Activated T-cell treated with anti-CD3 and anti-CD28 coated beads, Interleukin-2, amount 50 U/mL, for 4 hours (primary cell): Measurements from ENCODE around the gene PITHD1. TPM values are rescaled to one million over a fixed set of nuclear protein-coding genes. Genes with fewer than 3 reads are reported as not detected.
A peak's percentile ranks its signal among the peaks of the same experiment; 100 is the strongest.
"Not testable (repeated sequence)": the region's sequence is repeated elsewhere in the genome, so short reads cannot be mapped to it uniquely, and the experiment has no call there.

Experiments
- ATAC-seq, 2 donors: fragments of 200-7000 bp; cut with Tn5 transposase; one replicate each; pipeline ENCODE4 v1.10.0; 2021
- DNase-seq: peaks from one replicate; pipeline ENCODE4 v3.0.0-alpha.2; 2020
- H3K27me3 Mint-ChIP-seq: one replicate; pipeline ENCODE4 v1.8.0; 2021; ENCODE audit warnings: low read depth, mixed read lengths
- H3K36me3 Mint-ChIP-seq: one replicate; pipeline ENCODE4 v1.8.0; 2022; ENCODE audit warnings: mixed read lengths; ENCODE audit not compliant: insufficient read depth
- H3K4me1 Mint-ChIP-seq: one replicate; pipeline ENCODE4 v1.8.0; 2021; ENCODE audit warnings: low read depth, mixed read lengths
- H3K4me3 Mint-ChIP-seq: one replicate; pipeline ENCODE4 v1.8.0; 2021; ENCODE audit warnings: mild to moderate bottlenecking, moderate library complexity, mixed read lengths
- H3K9me3 Mint-ChIP-seq: one replicate; pipeline ENCODE4 v1.8.0; 2021; ENCODE audit warnings: mixed read lengths
- total RNA-seq, 3 donors: library from RNA; stranded (reverse); gene quantifications; one replicate each; pipeline ENCODE4 v1.2.1, GENCODE V29; 2021

PITHD1 gene
- total RNA-seq, 3 donors from 2014 or later: 125 to 128 (median 126) TPM

DNA sequence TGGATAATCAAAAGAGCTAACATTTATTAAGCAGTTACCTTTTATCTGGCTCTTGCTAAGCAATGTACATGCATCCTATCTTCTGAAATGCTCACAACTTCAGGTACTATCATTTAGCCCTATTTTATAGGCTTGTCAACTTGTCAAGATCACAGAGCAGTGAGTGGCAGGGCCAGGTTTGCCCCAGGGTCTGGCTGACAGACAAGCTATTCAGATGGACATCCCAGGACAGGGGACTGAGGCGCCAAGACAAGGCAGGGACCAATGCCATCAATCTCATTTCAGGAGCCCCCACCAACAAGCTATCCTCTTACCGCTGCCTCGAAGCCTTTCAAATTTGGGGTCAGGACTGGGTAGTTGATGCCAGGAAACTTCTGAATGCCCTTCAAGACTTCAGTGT lies 38.1 kb downstream of the PITHD1 start:
- no peak for DNase-seq
- Mint-ChIP-seq H3K4me1 (no peaks in the 10 kb centered on the region), H3K9me3 (no peaks in the 10 kb centered on the region), H3K36me3 (peaks cover 19% of the 10 kb centered on the region), H3K27me3 (no peaks in the 10 kb centered on the region), H3K4me3 (no peak overlapping the region)
- ATAC-seq: no peak

GRCh38 chr1:23816906-23817305 lies 38.7 kb downstream of the PITHD1 start:
- Mint-ChIP-seq H3K27me3 (no peaks in the 10 kb centered on the region), H3K4me1 (no peaks in the 10 kb centered on the region), H3K36me3 (peaks cover 16% of the 10 kb centered on the region), H3K4me3 (no peak overlapping the region), H3K9me3 (no peaks in the 10 kb centered on the region)
- ATAC-seq (no peak), DNase-seq (no peak)

DNA sequence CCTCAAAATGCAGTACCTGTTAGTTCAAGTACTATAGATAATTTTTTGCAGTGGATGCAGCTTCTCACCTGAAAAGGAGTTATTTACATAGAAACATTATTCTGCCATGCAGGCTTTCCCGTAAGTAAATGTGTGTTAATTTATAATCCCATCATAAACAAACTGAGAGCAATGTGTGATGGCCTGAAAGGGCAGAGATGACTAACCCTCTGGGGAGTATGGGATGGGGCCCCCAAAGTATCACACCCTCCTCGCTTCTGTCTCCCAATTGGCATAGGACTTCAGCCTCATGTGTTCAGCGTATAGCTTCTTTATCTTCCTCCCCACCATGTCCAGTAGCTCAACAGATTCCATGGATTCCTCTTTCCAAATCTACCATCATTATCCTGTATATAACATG lies 39.4 kb downstream of the PITHD1 start:
- Mint-ChIP-seq H3K4me3 (no peak overlapping the region), H3K27me3 (no peaks in the 10 kb centered on the region), H3K9me3 (no peaks in the 10 kb centered on the region), H3K4me1 (no peaks in the 10 kb centered on the region), H3K36me3 (peaks cover 13% of the 10 kb centered on the region)
- DNase-seq (no peak), ATAC-seq (no peak)

GRCh38 chr1:23823767-23824166 lies 45.5 kb downstream of the PITHD1 start:
- ATAC-seq (no peak), DNase-seq (no peak)
- peak overlapping the region; percentile 95 for H3K4me3 Mint-ChIP-seq
- no peaks in the 10 kb centered on the region for H3K9me3 Mint-ChIP-seq
- peaks cover 10% of the 10 kb centered on the region for H3K4me1 Mint-ChIP-seq
- H3K27me3 Mint-ChIP-seq: no peaks in the 10 kb centered on the region
- no peaks in the 10 kb centered on the region for H3K36me3 Mint-ChIP-seq

DNA sequence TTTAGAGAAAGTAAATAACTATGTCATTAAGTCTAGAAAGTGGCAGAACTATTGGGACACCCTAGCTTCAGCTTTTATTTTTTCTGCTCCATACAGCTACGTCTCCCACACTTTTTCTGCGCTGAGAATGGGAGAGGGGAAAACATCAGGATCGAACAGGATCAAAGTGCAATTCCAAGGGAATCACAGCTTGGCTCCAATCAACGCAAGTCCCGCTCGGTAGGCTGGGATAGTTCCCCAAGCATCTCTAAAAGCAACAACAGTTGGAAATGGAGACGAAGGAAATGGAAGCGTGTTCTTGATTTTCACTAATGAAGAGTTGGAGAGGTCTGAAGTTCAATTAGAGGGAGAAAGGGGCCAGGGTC lies 46.5 kb downstream of the PITHD1 start:
- H3K36me3 Mint-ChIP-seq: no peaks in the 10 kb centered on the region
- ATAC-seq: peak; percentile 13 to 16

DNA sequence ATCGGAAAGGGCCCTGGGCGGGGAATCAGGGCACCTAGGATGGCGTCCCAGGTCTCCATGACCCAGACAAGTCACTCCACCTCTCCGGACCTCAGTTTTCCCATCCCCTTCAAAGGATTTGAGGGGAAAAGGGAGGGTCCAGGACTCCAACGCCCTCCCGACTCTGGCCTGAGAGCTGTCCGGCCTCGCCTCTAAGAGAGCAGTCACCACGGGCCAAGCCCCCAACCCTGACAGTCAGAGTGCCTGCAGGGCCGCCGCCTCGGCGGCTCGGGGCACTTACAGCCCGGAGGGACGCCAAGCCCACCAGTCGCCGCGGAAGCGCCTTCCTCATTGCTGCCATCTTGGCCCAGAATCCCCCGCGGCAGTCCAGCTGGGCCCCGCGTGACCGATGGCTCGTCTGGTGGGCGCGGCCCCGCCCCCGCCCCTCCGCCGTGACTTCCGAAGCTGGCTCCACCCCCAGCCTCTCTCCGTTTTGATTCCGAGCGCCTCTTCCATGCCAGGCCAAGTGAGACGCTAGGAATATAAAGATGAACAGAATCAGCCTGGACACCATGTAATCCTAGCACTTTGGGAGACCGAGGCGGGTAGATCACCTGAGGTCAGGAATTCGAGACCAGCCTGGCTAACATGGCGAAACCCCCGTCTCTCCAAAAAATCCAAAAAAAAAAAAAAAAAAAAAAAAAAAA lies 47.0 kb downstream of the PITHD1 start, which contains the start of gene HMGCL:
TSS of gene HMGCL (minus strand) at position 354 of the 686 bp plus-strand sequence. CDS start at position 340, 14 bp downstream.
- Mint-ChIP-seq H3K4me3 (peak within 1 kb of the TSS; percentile 95), H3K27me3 (no peaks in the 10 kb centered on the region), H3K36me3 (no peaks in the 10 kb centered on the region), H3K9me3 (no peaks in the 10 kb centered on the region), H3K4me1 (peaks cover 10% of the 10 kb centered on the region)
- peak; percentile 83 for DNase-seq
- peak; percentile 94 to 96 for ATAC-seq

More for the DNA sequence above, 46.5 kb downstream of the PITHD1 start:
- peak overlapping the region; percentile 95 for H3K4me3 Mint-ChIP-seq
- no peaks in the 10 kb centered on the region for H3K9me3 Mint-ChIP-seq
- peaks cover 10% of the 10 kb centered on the region for H3K4me1 Mint-ChIP-seq
- DNase-seq: no peak
- no peaks in the 10 kb centered on the region for H3K27me3 Mint-ChIP-seq

DNA sequence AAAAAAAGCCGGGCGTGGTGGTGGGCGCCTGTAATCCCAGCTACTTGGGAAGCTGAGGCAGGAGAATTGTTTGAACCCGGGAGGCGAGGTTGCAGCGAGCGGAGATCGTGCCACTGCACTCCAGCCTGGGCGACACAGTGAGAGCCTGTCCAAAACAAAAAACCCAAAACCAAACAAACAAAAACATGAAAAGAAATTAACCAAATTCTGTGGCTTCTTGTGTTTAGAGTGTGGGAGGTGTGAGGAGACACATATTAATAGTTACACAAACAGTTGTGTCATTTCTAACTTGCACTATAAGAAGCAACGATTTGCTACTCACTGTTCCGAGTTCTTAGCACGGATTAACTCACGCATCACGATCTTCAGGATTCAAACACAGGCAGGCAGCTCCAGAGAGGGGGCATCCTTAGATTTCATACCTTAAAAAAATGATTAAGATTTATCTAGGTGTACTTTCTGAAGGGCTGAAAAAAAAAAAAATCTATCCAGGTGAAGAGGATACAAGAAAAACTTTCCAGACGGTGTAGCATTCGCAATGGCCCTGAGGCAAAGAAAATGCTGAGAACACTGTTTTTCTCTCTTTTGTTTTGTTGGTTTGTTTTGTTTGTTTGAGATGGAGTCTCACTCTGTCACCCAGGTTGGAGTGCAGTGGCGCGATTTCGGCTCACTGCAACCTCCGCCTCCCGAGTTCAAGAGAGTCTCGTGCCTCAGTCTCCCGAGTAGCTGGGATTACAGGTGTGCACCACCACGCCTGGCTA lies 47.7 kb downstream of the PITHD1 start:
- Mint-ChIP-seq H3K36me3 (no peaks in the 10 kb centered on the region), H3K9me3 (no peaks in the 10 kb centered on the region), H3K4me3 (peak overlapping the region; percentile 95), H3K4me1 (peaks cover 10% of the 10 kb centered on the region), H3K27me3 (no peaks in the 10 kb centered on the region)
- no peak for DNase-seq
- peak; percentile 42 to 61 for ATAC-seq

DNA sequence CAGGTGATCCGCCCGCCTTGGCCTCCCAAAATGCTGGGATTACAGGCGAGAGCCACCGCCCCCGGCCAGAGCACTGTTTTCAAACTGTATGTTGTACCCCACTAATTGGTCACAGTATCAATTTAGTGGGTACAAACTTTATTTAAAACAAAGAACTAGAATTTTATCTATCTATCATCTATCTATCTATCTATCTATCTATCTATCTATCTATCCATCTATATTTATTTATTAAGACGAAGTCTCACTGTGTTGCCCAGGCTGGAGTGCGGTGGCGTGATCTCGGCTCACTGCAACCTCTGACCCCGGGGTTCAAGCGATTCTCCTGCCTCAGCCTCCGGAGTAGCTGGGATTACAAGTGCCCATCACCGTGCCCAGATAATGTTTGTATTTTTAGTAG lies 48.4 kb downstream of the PITHD1 start:
- H3K9me3 Mint-ChIP-seq, DNase-seq, H3K36me3 Mint-ChIP-seq, H3K27me3 Mint-ChIP-seq, ATAC-seq: not testable (repeated sequence)
- Mint-ChIP-seq H3K4me1 (peaks cover 10% of the 10 kb centered on the region), H3K4me3 (peak overlapping the region; percentile 95)

DNA sequence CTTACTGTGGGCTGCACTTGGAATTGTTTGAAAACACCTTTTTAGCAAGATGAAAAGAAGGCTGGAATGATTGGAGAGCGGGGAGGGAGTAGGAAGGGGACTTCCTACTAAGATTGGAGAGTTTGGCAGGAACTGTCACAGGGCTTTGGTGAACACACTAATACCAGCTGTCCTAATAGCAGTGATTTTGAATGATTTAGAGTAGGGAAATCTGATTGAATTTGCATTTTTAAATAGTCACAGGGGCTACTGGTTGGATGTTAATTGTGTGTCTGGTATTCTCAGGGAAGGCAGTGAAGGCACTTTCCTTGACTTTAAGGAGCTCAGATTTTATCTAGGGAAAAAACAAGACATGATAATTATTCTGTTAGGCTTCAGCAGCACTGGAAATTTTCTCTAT lies 49.5 kb downstream of the PITHD1 start:
- DNase-seq (no peak), ATAC-seq (no peak)
- Mint-ChIP-seq H3K4me3 (no peak overlapping the region), H3K36me3 (no peaks in the 10 kb centered on the region), H3K4me1 (peaks cover 10% of the 10 kb centered on the region), H3K9me3 (no peaks in the 10 kb centered on the region), H3K27me3 (no peaks in the 10 kb centered on the region)

- not testable (repeated sequence) for H3K4me3 Mint-ChIP-seq, H3K27me3 Mint-ChIP-seq, ATAC-seq, DNase-seq, H3K9me3 Mint-ChIP-seq, H3K36me3 Mint-ChIP-seq, H3K4me1 Mint-ChIP-seq
These were observed 55.9 kb downstream of the PITHD1 start for GRCh38 chr1:23834156-23834555.

DNA sequence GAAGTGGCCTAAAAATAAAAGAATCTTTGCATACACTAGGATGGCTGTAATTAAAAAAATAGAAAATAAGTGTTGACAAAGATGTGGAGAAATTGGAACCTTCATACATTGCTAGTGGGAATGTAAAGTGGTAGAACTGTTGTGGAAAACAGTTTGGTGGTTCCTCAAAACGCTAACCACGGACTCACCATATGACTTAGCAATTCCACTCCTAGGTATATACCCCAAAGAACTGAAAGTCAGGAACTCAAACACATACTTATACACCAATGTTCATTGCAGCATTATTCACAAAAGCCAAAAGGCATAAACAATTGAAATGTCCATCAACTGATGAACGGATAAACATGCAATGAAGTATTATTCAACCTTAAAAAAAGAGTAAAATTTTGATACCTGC lies 57.8 kb downstream of the PITHD1 start:
- no peak for DNase-seq

More for the DNA sequence above, 57.8 kb downstream of the PITHD1 start:
- Mint-ChIP-seq H3K27me3 (peaks cover 5% of the 10 kb centered on the region), H3K4me1 (peaks cover 10% of the 10 kb centered on the region), H3K4me3 (no peak overlapping the region), H3K9me3 (no peaks in the 10 kb centered on the region), H3K36me3 (no peaks in the 10 kb centered on the region)
- no peak for ATAC-seq

Other genes starting within 250 kb of the PITHD1 start
- gene E2F2, start 247.2 kb upstream of the PITHD1 start, total RNA-seq: 1 to 10 TPM; 5.5 to 9.3 (median 7.2) TPM
- gene ID3, start 218.9 kb upstream of the PITHD1 start, total RNA-seq: 10 to 100 TPM; 15.1 to 17.1 (median 15.1) TPM
- gene RPL11, start 86.6 kb upstream of the PITHD1 start, total RNA-seq: 1,000 to 10,000 TPM; 1,397 to 1,476 (median 1,425) TPM
- 10 to 100 TPM; 61.9 to 69.8 (median 67.1) TPM for gene ELOA, start 34.9 kb upstream of the PITHD1 start, total RNA-seq
- 100 to 1,000 TPM; 132 to 146 (median 134) TPM for gene LYPLA2, start 12.7 kb downstream of the PITHD1 start, total RNA-seq
- 10 to 100 TPM; 55.9 to 65.3 (median 62.4) TPM for gene GALE, start 22.3 kb downstream of the PITHD1 start, total RNA-seq
- gene HMGCL, start 47.0 kb downstream of the PITHD1 start, total RNA-seq: 10 to 100 TPM; 10.5 to 11.1 (median 11.0) TPM
- gene FUCA1, start 89.9 kb downstream of the PITHD1 start, total RNA-seq: 1 to 10 TPM; 4.8 to 6.0 (median 5.5) TPM
- under 1 TPM; 0.05 to 0.24 (median 0.10) TPM for gene CNR2, start 134.9 kb downstream of the PITHD1 start, total RNA-seq
- 100 to 1,000 TPM; 168 to 179 (median 168) TPM for gene PNRC2, start 181.4 kb downstream of the PITHD1 start, total RNA-seq
- 100 to 1,000 TPM; 238 to 250 (median 241) TPM for gene SRSF10, start 201.9 kb downstream of the PITHD1 start, total RNA-seq